GM12878 (cell line): ENCODE measurements around the gene MUC13. TPM values are rescaled to one million over a fixed set of nuclear protein-coding genes. Genes with fewer than 3 reads are reported as not detected.
"Not testable (repeated sequence)": the region's sequence is repeated elsewhere in the genome, so short reads cannot be mapped to it uniquely, and the experiment has no call there.

Experiments used
- ATAC-seq: fragments of 200-7000 bp; cut with Tn5 transposase; 3 replicates; pipeline ENCODE4 v1.9.1; 2020; ENCODE audit warnings: mild to moderate bottlenecking, moderate library complexity
- BruUV-seq: library from RNA; stranded (reverse); fragments of 400-500 nt; replicated peaks from 2 replicates; lab custom pipeline; 2021; lab: Mats Ljungman, UMichigan
- CTCF ChIA-PET: fragments of 300-600 bp; sonication (Branson Sonifier 250); formaldehyde crosslinking; extraction: SDS; loops from one replicate; lab custom pipeline; 2021; ENCODE audit warnings: inconsistent platforms; lab: Yijun Ruan, JAX
- POLR2A ChIA-PET: fragments of 350-600 bp; formaldehyde crosslinking; extraction: SDS; loops from one replicate; lab custom pipeline; 2021; ENCODE audit warnings: inconsistent platforms; lab: Charles Lee
- RAD21 ChIA-PET: fragments of 300-600 bp; sonication (Branson Sonifier 250); formaldehyde crosslinking; loops from one replicate; lab custom pipeline; 2023; ENCODE audit warnings: antibody characterized with exemption; ENCODE audit not compliant: unreplicated experiment; lab: Charles Lee
- SMC1A ChIA-PET: fragments of 300-600 bp; sonication (Branson Sonifier 250); formaldehyde crosslinking; loops from one replicate; lab custom pipeline; 2023; ENCODE audit not compliant: unreplicated experiment, uncharacterized antibody; lab: Charles Lee
- DNase-seq: peaks from one replicate; pipeline ENCODE4 v3.0.0-alpha.2; 2011; ENCODE audit warnings: low read depth, low spot score
- FAIRE-seq: peaks from 3 replicates; lab custom pipeline; 2011; peaks lifted over from hg19 to GRCh38; lab: Jason Lieb, UNC
- H2AFZ ChIP-seq: 2 replicates; pipeline ENCODE4 v1.6.0; 2011; ENCODE audit warnings: low read depth, low read length, control low read depth; ENCODE audit not compliant: control insufficient read depth
- H3K27ac ChIP-seq: 2 replicates; pipeline ENCODE4 v1.5.1; 2011; ENCODE audit warnings: control low read depth; ENCODE audit not compliant: control insufficient read depth, insufficient read depth
- H3K27me3 ChIP-seq, 2 experiments: replicated peaks in 1 of 2; 2 replicates each; pipeline versions ENCODE4 v1.6.0 to v1.6.1; 2011; ENCODE audit warnings: low read length in 1 of 2; ENCODE audit not compliant: control insufficient read depth in 2 of 2, insufficient read depth in 2 of 2
- H3K36me3 ChIP-seq, 2 experiments: 2 replicates each; pipeline ENCODE4 v1.5.1; 2011; ENCODE audit warnings: low read length in 1 of 2; ENCODE audit not compliant: control insufficient read depth in 2 of 2, insufficient read depth in 2 of 2
- H3K4me1 ChIP-seq: 2 replicates; pipeline ENCODE4 v1.6.1; 2011; ENCODE audit warnings: mild to moderate bottlenecking, low read length, moderate library complexity, mixed read lengths; ENCODE audit not compliant: control insufficient read depth, insufficient read depth
- H3K4me2 ChIP-seq: 2 replicates; pipeline ENCODE4 v1.6.0; 2011; ENCODE audit warnings: control low read depth; ENCODE audit not compliant: control insufficient read depth, insufficient read depth
- H3K4me3 ChIP-seq: fragments of 200-600 bp; sonication (generic); 2 replicates; pipeline ENCODE4 v1.5.1; 2016
- H3K79me2 ChIP-seq: 2 replicates; pipeline ENCODE4 v1.6.0; 2011; ENCODE audit warnings: low read length; ENCODE audit not compliant: control insufficient read depth, insufficient read depth
- H3K9ac ChIP-seq: 2 replicates; pipeline ENCODE4 v1.8.0; 2011; ENCODE audit warnings: low read length, control low read depth, mixed read lengths; ENCODE audit not compliant: control insufficient read depth, insufficient read depth
- H3K9me3 ChIP-seq: replicated peaks from 3 replicates; pipeline ENCODE4 v1.5.1; 2011; ENCODE audit warnings: mild to moderate bottlenecking, low read length; ENCODE audit not compliant: control insufficient read depth, insufficient read depth
- H4K20me1 ChIP-seq: 2 replicates; pipeline ENCODE4 v1.6.0; 2011; ENCODE audit not compliant: control insufficient read depth, insufficient read depth
- BHLHE40 ChIP-seq, 2 experiments: fragments of 450-650 bp in 1 of 2; IDR thresholded peaks; 2 replicates each; pipeline ENCODE4 v1.6.1; 2011 to 2017; ENCODE audit warnings: low read depth in 2 of 2, borderline replicate concordance in 1 of 2, improper control_type of control experiment in 1 of 2, low read length in 1 of 2, mild to moderate bottlenecking in 1 of 2
- DPF2 ChIP-seq: fragments of 450-650 bp; IDR thresholded peaks from 2 replicates; pipeline ENCODE4 v1.6.1; 2017; ENCODE audit warnings: mild to moderate bottlenecking
- KAT2A ChIP-seq: conservative IDR thresholded peaks from 2 replicates; pipeline ENCODE4 v1.6.1; 2011; ENCODE audit warnings: low read depth, low read length; ENCODE audit not compliant: control insufficient read depth
- KLF5 ChIP-seq: fragments of 450-650 bp; IDR thresholded peaks from 2 replicates; pipeline ENCODE4 v1.6.1; 2014; ENCODE audit warnings: mild to moderate bottlenecking; ENCODE audit not compliant: partially characterized antibody
- MYB ChIP-seq: fragments of 150-350 bp; IDR thresholded peaks from 2 replicates; pipeline ENCODE4 v1.6.1; 2014; ENCODE audit warnings: mild to moderate bottlenecking, low read depth, low read length, borderline replicate concordance
- WGBS: methylation state at CpG from one replicate; pipeline ENCODE4 v1.1.6; 2016; ENCODE audit warnings: low lambda C conversion rate; ENCODE audit not compliant: insufficient replicate concordance, insufficient coverage; ENCODE audit errors: missing lambda C conversion rate; 5-methylcytosine and 5-hydroxymethylcytosine counted together
- in situ Hi-C: fragments of 300-500 bp; cut with MboI; formaldehyde crosslinking; loops from 9 replicates; pipeline ENCODE4 v1.14.3; 2018; ENCODE audit warnings: mixed read lengths
- intact Hi-C: fragments of 100-400 bp; cut with micrococcal nuclease; formaldehyde crosslinking; loops from one replicate; pipeline ENCODE4 v1.14.2; 2022; ENCODE audit not compliant: unreplicated experiment
- polyA plus RNA-seq, 11 experiments: library from polyadenylated mRNA; depleted of rRNA in 4 of 11; unstranded in 6 of 11; stranded (reverse) in 5 of 11; fragments of >200 nt; fragmentation: Nextera tagmentation in 4 of 11; fragmentation: Illumina TruSeq in 1 of 11; extraction: Ambion mirVana in 4 of 11; extraction: Trizol in 1 of 11; gene quantifications; 1 replicate in 1 of 11; 2 replicates in 10 of 11; pipeline versions ENCODE4 v1.2.1 to v1.2.3, GENCODE V29; 2011 to 2016; ENCODE audit warnings: inconsistent platforms in 2 of 11, missing spikeins in 2 of 11, low read depth in 1 of 11
- total RNA-seq, 4 experiments: library from RNA; depleted of rRNA in 3 of 4; stranded (reverse); fragments of >200 nt in 3 of 4; fragmentation: Illumina TruSeq in 1 of 4; extraction: Trizol in 1 of 4; gene quantifications; 2 replicates each; pipeline versions ENCODE4 v1.2.1 to v1.2.3, GENCODE V29; 2013 to 2021

MUC13 gene
- total and polyA plus RNA-seq, 10 of the 15 experiments (the other 5 are each of a cell fraction or from before 2014, with no cell fraction given) = 0.27 to 60.1 (median 0.76) TPM

- H3K4me1 ChIP-seq, DNase-seq, H4K20me1 ChIP-seq, ATAC-seq, in situ Hi-C loops, H3K9me3 ChIP-seq, H2AFZ ChIP-seq, H3K9ac ChIP-seq, H3K27me3 ChIP-seq, BruUV-seq, H3K79me2 ChIP-seq, RAD21 ChIA-PET, FAIRE-seq, H3K27ac ChIP-seq, intact Hi-C loops, H3K36me3 ChIP-seq, H3K4me2 ChIP-seq, H3K4me3 ChIP-seq, POLR2A ChIA-PET: not testable (repeated sequence)
- ChIA-PET CTCF (interaction anchor here (0.6 kb wide), 1 partner anchor 20 kb away, joined by 4 read pairs; no protein-coding TSS in a partner anchor), SMC1A (interaction anchor here (5.7 kb wide), 1 partner anchor 23 kb away, joined by 26 read pairs; the partner anchor contains the start of gene MUC13)
- WGBS = 92% methylated on average over 4 of the region's 4 CpGs
These were observed 23.4 kb upstream of the MUC13 start for GRCh38 chr3:124957951-124958350.

GRCh38 chr3:124952282-124952855 lies 17.8 kb upstream of the MUC13 start:
- Histone ChIP-seq H3K4me3 (no peak overlapping the region), H3K79me2 (no peaks in the 10 kb centered on the region), H3K36me3 (no peaks in the 10 kb centered on the region), H3K9me3 (no peaks in the 10 kb centered on the region), H3K27me3 (no peaks in the 10 kb centered on the region; a peak in 1 of 4 replicates), H2AFZ (no peak overlapping the region), H3K27ac (no peak overlapping the region), H4K20me1 (no peaks in the 10 kb centered on the region), H3K9ac (no peak overlapping the region), H3K4me1 (no peaks in the 10 kb centered on the region), H3K4me2 (no peak overlapping the region)
- in situ Hi-C loops = no loop called here
- POLR2A ChIA-PET = no interaction called here
- FAIRE-seq (no peak), DNase-seq (no peak), ATAC-seq (no peak)
- RAD21 ChIA-PET = no interaction called here
- TF ChIP-seq BHLHE40 (IDR thresholded peaks at IDR 0.05; ENCODE audit: borderline replicate concordance in 1 of 2, low read depth in 2 of 2, low read length in 1 of 2) = no peak
- TF ChIP-seq KLF5 = no peak
- TF ChIP-seq KAT2A = no peak
- TF ChIP-seq MYB = no peak
- no peak for TF ChIP-seq DPF2
- CTCF ChIA-PET = interaction anchor here (1.2 to 1.7 kb wide), 3 partner anchors 13 to 28 kb away, joined by 3 to 5 read pairs (median 5); no protein-coding TSS in a partner anchor
- intact Hi-C loops = no loop called here
- WGBS = 49% methylated on average over 5 of the region's 5 CpGs
- SMC1A ChIA-PET = interaction anchor here (0.5 to 2.2 kb wide), 7 partner anchors 10 to 155 kb away, joined by 3 to 8 read pairs (median 4); no protein-coding TSS in a partner anchor
- BruUV-seq = no TSS peak
